SIG-M5 (cell line): ENCODE measurements around the gene KIF26A.

ENCODE experiments used
- DNase-seq: peaks from one replicate; lab custom pipeline; 2025; lab: John Stamatoyannopoulos, UW

The KIF26A gene

DNA sequence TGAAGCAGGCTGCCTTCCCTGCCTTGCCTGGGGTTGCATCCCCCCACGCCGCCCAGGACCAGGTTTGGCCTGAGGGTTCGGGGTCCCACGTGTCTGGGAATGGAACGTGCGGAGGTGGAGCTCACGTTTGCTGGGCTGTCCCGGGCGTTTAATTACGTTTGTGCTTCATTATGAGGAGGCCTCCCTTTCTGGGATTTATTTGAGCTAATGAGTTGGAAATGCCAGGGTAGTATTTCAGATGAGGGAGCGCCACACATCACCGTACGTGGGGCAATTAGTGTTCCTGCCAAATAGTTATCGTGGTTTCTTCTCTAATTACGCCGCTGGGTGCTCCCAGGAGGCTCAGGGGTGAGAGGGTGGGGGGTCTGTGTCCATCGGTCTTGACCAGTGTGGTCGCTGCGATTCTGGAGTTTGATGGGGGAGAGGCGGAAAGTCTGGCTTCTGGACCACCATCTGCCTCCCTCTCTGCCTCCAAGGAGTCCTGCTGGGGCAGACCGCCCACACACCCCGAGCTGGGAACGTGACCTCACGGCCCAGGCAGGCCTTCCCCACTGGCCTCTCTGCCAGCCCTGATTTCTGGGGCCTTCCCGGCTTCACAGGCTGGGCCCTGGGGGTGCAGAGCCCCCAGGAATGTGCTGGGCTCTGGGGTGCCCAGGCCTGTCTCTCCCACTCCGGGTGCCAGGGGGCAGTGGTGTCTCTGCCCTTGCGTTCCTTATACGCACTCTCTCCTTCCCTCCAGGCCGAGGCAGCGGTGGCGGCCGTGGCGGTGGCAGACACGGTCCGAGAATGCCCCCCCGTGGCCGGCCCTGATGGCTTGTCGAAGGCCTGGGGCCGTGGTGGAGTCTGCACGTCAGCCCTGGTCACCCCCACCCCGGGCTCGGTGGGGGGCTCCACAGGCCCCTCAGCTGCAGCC lies 18.9 kb downstream of the KIF26A start:
- no peak for DNase-seq

DNA sequence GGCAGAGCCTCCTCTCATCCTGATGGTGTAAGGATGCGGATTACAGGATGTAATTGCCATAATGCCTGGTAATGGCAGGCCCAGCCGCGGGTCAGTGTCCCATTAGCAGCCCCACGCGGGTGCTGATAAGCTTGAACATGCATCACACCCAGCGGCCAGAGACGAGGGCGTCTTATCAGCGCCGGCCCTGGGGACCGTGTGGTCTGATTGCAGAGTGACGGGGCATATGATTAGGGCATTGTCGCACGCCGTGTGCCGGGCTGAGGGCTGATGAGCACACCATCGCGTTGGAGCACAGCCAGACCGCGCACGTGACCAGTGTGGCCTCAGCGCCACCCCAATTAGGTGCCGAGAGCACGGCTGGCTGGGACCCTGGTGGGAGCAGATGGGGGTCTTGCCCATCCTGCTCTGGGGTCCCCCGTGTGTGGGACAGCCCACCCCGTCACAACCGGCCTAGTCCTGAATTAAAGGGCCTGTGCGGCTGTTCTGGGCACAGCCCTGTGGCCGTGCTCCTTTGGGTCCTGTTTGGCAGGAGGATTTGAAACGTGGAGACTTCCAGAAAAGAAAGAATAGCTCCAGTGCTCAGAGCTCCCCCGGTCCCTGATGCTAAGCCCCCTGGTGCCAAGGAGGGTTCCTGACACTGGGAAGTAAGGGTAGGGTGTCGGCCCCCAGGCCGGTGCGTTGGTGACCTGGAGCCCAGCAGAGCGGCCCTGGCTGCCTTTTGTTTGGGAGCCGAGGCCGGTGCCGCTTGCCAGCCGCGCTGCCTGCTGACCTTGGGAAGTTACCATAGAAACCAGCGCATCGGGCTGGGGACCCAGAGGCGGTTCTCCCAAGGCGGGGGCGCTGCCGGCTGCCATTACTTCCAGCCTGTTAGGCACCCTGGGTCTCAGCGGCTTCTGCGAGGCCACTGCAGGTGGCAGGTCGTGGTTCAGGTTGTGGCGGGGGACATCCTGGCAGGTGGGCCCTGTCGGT lies 20.7 kb downstream of the KIF26A start:
- DNase-seq, result no peak

DNA sequence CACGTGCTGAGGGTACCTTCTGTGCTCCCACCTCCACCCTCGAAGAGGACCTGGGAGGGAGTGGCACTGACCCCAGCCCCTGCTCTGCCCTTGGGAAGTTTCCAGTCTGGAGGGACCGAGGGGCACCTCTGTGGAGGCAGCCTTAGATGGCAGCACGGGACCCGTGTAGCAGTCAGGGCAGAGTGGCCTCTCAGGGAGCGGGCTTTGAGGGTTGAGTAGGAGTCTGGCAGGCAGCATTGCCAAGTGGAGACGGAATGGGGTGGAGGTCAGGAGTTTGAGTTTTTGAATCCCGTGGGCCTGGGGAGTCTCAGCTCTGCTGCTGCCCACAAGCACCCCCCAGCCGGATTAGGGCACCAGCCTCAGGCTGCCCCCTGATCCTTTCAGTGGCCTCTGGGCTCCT lies 21.6 kb downstream of the KIF26A start:
- DNase-seq, result no peak

DNA sequence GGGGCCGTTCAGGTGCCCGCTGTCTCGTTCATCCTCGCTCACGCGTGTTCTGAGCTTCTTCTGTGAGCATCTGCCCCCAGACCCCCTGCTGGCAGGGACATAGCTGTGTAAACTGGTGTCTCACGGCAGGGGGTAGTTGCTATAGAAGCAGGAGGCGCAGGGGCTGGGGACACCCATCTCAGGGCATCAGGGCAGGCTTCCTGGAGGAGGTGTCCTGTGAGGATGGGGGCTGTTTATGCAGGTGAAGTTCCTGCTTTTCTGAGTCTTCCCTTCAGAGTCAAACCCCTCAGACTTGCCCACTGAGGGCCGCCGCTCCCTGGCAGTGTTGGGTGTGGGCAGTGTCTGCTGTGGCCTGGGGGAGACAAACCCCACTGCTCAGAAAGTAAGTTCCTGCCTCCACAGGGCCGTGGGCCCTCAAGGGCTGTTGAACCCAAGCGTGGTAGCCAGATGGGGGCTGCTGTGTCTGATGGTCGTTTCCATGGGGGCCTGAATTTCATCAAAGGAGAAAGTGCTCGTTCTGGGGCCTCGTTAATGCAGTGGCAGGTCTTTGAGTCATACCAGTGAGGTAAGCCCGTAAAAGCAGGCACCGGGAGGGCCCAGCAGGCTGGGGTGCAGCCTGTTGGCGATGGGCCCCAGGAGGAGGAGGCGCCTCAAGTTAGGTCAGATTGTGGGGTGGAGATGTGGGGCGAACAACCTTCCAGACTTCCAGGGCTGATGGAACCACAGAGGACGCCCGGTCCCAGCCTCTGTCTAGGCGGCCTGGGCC lies 23.4 kb downstream of the KIF26A start:
- no peak for DNase-seq

DNA sequence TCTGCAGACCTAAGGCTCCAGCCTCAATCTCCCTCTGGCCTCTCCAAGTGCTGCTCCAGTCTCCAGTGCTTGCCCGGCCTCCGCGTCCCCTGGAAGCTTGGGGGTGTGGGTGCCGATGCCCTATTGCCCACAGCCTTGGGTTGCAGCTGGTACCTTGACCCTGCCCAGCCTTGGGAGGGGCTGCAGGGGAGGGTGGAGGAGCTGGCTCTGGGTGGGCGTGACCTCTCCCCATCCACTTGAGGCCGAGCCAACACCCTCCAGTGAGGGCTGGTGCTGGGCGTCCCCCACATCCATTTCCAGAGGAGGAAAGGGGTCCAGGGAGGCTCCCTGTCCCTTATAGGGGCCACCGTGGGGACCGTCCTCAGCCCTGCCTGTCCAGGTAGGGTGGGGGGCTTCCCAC lies 24.1 kb downstream of the KIF26A start:
- no peak for DNase-seq

DNA sequence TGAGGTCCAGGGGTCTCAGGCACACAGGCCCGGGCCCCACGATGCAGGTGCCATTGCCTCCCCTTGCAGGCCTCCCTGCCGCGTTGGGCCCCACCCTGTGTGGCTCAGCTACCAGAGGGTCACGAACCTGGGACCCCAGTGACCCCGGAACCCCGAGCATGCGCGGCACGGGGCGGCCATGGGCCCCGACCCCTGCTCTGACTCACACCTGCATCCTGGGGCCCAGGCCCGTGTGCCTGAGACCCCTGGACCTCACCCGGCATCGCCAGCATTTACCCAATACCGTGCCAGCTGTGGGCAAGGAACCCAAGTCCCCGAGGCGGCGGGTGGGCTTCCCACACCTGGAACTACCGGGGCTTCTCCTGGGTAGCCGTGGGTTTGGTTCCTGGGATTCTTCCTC lies 25.2 kb downstream of the KIF26A start:
- DNase-seq, result no peak

DNA sequence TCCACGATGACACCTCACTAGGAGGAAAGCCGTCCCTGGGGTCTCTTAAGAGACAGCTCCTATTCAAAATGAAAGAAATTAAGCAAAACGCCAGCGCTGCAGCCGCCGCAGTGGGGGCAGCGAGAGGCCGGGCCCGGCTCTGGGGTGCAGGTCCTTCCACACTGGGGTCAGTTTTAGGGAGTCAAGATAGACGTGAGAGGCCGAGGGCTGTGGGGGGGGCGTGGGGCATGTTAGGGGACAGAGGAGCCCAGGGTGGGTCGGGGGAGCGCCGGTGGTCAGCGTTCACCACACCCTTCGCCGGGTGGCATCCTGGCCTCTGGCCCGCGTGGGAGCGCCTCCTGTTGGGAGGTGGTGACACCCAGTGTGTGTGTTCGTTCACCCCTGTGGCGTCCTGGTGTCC lies 25.7 kb downstream of the KIF26A start:
- DNase-seq, result no peak

DNA sequence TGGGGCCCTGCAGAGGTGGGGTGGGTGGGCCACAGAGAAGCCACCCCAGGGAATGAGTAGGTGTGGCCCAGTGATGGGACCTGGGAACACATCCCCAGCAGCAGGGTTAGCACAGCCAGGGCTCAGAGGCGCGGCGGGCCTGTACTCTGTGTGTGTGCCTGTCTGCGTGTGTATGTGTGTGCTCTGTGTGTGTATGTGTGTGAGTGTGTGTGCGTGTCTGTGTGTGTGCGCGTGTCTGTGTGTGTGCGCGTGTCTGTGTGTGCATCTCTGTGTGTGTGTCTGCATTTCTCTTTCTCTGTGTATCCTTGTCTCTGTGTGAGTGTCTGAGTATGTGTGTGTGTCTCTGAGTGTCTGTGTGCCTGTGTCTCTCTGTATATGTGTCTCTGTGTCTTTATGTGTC lies 26.1 kb downstream of the KIF26A start:
- no peak for DNase-seq

DNA sequence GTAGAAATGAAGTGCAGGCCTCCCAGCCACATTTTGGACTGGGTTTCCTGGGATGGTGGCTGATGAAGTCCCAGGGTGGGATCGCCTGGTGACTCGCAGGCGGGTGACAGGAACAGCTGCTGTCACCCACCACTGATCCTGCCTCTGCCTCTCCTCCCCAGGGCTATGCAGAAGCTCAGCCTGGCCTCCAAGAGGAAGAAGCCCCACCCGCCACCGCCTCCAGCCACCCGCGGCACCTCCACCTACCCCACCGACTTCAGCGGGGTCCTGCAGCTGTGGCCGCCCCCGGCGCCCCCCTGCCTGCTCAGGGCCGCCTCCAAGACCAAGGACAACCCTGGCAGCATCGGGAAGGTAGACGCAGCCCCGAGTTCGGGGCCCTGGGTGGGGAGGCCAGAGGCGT lies 28.3 kb downstream of the KIF26A start:
- DNase-seq, result no peak

DNA sequence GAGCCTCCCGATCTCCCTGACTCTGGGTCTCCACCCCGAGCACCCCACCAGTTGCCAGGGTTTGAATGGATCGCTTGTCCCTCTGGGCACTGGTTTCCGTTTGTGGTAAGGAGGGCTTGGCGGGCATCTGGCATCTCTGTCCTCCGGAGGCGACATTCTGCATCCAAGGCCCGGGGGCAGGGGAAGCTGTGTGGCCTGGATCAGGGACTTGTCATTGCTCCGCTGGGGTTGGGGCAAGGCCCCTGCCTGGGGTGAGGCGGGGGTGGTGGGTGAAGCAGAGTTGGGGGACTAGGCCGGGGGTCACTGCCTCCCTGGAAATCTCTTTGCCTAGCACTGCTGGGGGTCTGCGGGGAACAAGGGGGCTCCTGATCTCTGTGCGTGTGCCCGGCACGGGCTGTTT lies 30.2 kb downstream of the KIF26A start:
- DNase-seq, result no peak

DNA sequence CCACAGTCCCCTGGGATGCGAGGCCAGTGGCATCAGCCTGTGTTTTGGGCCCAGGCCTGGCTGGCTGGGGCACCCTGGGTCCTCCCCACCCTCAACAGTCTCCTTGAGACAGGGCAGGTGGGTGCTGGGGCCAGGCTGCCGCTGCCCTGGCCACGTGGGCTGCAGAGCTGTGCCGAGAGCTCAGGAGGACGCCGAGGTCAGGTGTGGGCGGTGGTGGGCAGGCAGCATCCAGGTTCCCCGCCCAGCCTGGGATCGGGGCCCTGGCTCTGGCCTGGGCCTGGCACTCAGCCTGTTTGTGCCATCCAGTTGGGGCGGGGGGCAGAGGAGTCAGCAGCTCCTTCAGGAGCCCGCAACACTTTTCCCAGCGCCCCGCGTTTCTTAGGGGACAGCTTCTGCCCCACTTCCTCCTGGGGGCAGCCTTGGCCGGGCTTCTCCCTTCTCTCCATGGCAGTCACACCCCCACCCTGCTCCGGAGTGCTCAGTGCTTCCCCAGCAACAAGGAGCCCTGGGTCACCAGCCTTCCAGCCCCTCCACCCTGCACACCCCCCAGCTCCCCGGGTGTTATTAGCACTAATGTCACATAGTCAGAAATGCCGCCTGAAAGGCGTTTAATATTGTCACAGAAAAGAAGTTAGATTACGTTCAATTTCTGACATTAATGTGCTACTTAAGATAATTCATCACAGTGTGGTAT lies 30.8 kb downstream of the KIF26A start:
- DNase-seq, result no peak

DNA sequence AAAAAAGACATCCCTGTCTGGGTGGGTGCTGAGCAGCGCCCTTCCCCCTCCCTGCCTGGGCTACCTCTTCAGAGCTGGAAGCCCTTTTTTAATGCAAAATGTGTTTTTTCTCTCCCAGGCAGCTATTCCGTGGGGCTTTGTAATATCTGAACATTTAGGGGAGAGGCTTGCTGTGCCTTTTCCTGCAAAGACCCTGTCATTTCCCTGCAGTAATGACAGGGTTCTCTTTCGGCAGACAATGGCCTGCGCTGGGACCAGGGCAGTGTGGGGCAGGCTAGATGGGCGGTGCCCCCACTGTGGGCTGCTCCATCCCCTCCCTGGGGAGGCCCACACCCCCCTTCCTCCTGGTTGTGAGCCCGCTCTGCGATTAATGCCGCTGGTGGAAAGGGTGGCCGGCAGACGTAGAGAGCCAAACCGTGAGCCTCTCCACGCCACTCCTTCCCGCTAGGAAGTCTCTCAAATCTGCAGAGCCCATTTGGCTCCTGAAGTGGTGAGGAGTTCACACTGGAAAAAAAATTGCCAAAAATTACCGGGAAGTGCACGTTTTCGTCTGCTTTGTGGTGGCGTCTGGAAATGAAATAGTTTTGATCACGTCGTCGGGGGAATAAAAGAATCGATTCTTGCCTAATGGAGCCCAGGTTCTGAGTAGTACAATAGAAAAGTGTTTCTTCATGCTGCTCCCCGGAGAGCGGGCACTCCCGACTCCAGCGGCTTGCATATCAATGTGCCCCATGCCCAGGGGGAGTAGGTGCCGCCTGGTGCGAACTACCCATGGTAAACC lies 31.5 kb downstream of the KIF26A start:
- no peak for DNase-seq

DNA sequence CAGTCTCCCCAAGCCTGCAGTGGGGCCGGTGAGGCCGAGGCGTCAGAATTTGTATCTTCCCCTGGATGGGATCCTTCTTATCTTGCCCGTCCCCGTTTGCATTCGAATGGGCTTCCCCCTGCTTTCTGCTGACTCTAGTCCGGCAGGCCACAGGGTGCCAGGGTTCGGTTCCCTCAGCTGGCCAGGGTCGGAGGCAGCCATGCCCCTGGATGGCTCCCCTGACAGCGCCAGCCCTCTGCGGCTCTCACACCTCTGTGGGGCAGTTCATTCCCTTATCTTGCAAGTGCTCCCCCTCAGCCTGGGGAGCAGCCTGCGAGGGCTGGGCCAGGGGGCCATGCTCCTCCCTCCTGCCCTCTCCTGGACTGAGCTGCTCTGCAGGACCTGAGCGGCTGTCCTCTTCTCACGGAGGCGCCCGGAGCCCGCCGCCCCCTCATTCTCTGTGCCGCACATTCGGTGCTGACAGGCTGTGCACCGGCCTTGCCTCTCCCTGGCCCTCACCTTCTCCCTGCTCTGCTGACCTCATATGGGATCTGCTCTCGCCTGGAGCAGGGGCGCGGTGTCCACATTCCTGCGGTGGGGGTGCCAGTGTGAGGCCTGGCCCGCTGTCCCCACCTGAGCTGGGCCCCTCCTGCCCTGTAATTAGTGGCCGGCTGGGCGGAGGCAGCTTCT lies 32.8 kb downstream of the KIF26A start:
- no peak for DNase-seq

DNA sequence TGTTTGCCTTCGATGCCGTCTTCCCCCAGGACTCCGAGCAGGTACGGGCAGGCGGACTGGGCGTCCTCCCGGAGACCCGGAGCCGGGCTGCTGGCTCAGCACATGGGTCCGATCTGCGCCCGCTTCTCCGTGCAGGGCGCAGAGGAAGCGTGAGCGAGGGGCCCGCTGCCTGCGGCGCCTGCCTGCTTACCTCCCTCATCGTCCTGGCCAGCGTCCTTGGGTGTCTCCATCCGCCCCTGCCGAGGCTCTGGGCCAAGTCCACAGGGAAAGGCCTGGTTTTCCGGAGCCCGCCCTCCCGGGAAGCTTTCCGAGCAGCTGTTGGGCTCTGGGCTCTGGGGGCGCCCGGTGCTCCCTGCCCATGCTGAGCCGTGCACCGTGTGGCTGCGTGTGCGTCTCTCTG lies 33.5 kb downstream of the KIF26A start:
- DNase-seq, result no peak

DNA sequence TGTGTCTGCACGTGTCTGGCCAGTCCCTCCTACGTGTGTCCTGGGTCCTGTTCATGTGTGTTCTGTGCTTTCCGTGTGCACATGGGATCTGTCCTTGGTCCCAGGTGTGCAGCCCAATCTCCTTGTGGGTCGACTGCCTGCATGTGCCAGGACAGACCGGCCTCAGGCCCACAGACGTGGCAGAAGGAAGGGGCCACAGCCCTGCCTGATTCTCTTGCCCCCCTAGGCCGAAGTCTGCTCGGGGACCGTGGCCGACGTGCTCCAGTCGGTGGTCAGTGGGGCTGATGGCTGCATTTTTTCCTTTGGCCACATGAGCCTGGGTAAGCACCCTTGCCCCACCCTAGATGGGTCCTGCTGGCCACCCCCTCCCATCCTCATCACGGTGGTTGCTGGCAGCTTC lies 34.0 kb downstream of the KIF26A start:
- no peak for DNase-seq

DNA sequence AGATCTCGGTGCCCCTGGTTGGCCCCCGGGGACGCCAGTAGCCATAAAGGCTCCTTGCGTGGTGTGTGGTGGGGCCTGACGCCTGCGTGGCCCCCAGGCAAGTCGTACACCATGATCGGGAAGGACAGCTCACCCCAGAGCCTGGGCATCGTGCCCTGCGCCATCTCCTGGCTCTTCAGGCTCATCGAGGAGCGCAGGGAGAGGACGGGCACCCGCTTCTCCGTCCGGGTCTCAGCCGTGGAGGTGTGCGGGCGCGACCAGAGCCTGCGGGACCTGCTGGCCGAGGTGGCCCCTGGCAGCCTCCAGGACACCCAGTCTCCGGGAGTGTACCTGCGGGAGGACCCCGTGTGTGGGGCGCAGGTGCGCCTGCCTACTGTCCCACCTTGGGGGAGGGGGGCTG lies 34.5 kb downstream of the KIF26A start:
- DNase-seq, result no peak

DNA sequence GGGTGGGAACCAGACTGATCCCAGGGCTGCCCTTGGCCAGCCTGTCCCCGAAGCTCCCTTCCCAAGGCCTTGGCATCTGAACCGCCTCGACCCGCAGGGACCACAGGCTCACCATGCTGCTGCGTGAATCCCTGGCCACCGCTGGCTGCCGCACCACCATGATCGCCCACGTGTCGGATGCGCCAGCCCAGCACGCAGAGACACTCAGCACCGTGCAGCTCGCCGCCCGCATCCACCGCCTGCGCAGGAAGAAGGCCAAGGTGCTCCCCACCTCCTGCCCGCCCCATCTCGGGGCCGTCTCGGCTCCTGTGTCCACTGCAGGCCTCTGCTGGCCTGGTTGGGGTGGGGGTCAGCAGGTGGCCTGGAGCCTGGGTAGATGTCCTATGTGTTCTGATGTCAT lies 35.7 kb downstream of the KIF26A start:
- no peak for DNase-seq

DNA sequence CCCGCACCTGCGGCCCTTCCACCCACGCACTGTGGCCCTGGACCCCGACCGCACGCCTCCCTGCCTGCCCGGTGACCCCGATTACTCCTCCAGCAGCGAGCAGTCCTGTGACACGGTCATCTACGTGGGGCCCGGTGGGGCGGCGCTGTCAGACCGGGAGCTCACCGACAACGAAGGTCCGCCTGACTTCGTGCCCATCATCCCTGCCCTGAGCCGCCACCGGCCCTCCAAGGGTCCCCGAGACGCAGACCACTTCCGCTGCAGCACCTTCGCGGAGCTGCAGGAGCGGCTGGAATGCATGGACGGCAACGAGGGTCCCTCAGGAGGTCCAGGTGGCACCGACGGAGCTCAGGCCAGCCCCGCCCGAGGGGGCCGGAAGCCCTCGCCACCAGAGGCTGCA lies 36.7 kb downstream of the KIF26A start:
- no peak for DNase-seq

DNA sequence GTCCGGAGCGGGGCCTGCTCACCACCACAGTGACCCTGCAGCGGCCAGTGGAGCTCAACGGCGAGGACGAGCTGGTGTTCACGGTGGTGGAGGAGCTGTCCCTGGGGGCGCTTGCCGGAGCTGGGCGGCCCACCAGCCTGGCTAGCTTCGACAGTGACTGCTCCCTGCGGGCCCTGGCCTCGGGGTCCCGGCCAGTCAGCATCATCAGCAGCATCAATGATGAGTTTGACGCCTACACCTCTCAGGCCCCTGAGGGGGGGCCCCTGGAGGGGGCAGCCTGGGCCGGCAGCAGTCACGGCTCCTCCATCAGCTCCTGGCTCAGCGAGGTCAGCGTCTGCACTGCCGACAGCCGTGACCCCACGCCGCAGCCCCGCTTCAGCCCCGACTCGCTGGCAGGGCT lies 37.4 kb downstream of the KIF26A start:
- DNase-seq, result no peak

DNA sequence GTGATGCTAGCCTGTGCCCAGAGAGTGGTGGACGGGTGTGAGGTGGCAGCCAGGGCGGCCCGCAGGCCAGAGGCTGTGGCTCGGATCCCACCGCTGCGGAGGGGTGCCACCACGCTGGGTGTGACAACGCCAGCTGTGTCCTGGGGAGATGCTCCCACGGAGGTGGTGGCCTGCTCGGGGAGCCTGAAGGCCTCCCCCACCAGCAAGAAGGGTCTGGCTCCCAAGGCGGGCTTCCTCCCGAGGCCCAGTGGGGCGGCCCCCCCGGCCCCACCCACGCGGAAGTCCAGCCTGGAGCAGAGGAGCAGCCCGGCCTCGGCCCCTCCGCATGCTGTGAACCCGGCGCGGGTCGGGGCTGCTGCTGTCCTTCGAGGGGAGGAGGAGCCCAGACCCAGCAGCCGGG lies 38.2 kb downstream of the KIF26A start:
- no peak for DNase-seq
